OCI-LY1 (cell line): ENCODE measurements around the gene PRPSAP1.

Experiments
- H2AFZ ChIP-seq: fragments of 200-600 bp; sonication (generic), shearing (Covaris generic); 2 replicates; pipeline ENCODE4 v1.6.0; 2014; ENCODE audit warnings: antibody characterized with exemption, mild to moderate bottlenecking, low read length
- H3F3A ChIP-seq: fragments of 200-600 bp; sonication (generic), shearing (Covaris generic); 2 replicates; pipeline ENCODE4 v1.6.0; 2014; ENCODE audit warnings: mild to moderate bottlenecking, antibody characterized with exemption, low read length, moderate library complexity; ENCODE audit not compliant: insufficient read depth
- H3K27ac ChIP-seq: fragments of 200-600 bp; sonication (generic); 2 replicates; pipeline ENCODE4 v1.5.1; 2014; ENCODE audit warnings: low read length, mixed run types, mild to moderate bottlenecking, low read depth; ENCODE audit not compliant: poor library complexity, severe bottlenecking
- H3K27me3 ChIP-seq: fragments of 200-600 bp; sonication (generic); 2 replicates; pipeline ENCODE4 v1.6.0; 2014; ENCODE audit warnings: antibody characterized with exemption, mild to moderate bottlenecking, low read length, moderate library complexity; ENCODE audit not compliant: insufficient read depth
- H3K36me3 ChIP-seq: fragments of 200-600 bp; sonication (generic); 2 replicates; pipeline ENCODE4 v1.6.1; 2014; ENCODE audit warnings: mild to moderate bottlenecking, antibody characterized with exemption, low read length, moderate library complexity, mixed read lengths; ENCODE audit not compliant: insufficient read depth
- H3K4me1 ChIP-seq: fragments of 200-600 bp; sonication (generic); 2 replicates; pipeline ENCODE4 v1.5.1; 2014; ENCODE audit warnings: mild to moderate bottlenecking, low read length, moderate library complexity; ENCODE audit not compliant: insufficient read depth, severe bottlenecking
- H3K4me2 ChIP-seq: fragments of 200-600 bp; sonication (generic), shearing (Covaris generic); 2 replicates; pipeline ENCODE4 v1.6.1; 2014; ENCODE audit warnings: low read length
- H3K4me3 ChIP-seq: fragments of 200-600 bp; sonication (generic); 2 replicates; pipeline ENCODE4 v1.5.1; 2014; ENCODE audit warnings: low read length, low read depth, mild to moderate bottlenecking, mixed read lengths; ENCODE audit not compliant: poor library complexity, severe bottlenecking
- H3K79me2 ChIP-seq: fragments of 200-600 bp; shearing (Covaris generic); 2 replicates; pipeline ENCODE4 v1.6.1; 2016; ENCODE audit warnings: mixed run types, low read length, mixed read lengths; ENCODE audit not compliant: insufficient read depth
- H3K9ac ChIP-seq: fragments of 200-600 bp; sonication (generic), shearing (Covaris generic); 2 replicates; pipeline ENCODE4 v1.6.1; 2014; ENCODE audit warnings: mild to moderate bottlenecking, low read length, mixed read lengths
- H3K9me2 ChIP-seq: fragments of 200-600 bp; sonication (generic), shearing (Covaris generic); 2 replicates; pipeline ENCODE4 v1.6.1; 2014; ENCODE audit warnings: low read depth, mild to moderate bottlenecking, low read length, mixed read lengths
- H3K9me3 ChIP-seq: fragments of 200-600 bp; shearing (Covaris generic); 2 replicates; pipeline ENCODE4 v1.6.1; 2014; ENCODE audit warnings: low read length, mixed read lengths
- H4K20me1 ChIP-seq: fragments of 200-600 bp; sonication (generic), shearing (Covaris generic); 2 replicates; pipeline ENCODE4 v1.6.0; 2016; ENCODE audit warnings: mild to moderate bottlenecking, low read length; ENCODE audit not compliant: insufficient read depth
- EZH2 ChIP-seq: fragments of 200-600 bp; sonication (generic), shearing (Covaris generic); IDR thresholded peaks from 2 replicates; pipeline ENCODE4 v1.8.0; 2017; ENCODE audit warnings: borderline replicate concordance, mixed run types, mild to moderate bottlenecking, antibody characterized with exemption, low read length, moderate library complexity, mixed read lengths
- TF ChIP-seq, protein P1 (sequence below): fragments of 200-600 bp; sonication (generic), shearing (Covaris generic); IDR thresholded peaks from 2 replicates; pipeline ENCODE4 v1.5.1; 2017; ENCODE audit warnings: mild to moderate bottlenecking, antibody characterized with exemption, low read length, moderate library complexity, mixed read lengths

Gene PRPSAP1

GRCh38 chr17:76304226-76305134 lies 49.2 kb downstream of the PRPSAP1 start:
- no peaks in the 10 kb centered on the region for H3K79me2 ChIP-seq
- H3K27me3 ChIP-seq = no peaks in the 10 kb centered on the region
- no peak overlapping the region for H3K4me3 ChIP-seq
- H3K9ac ChIP-seq = no peak overlapping the region
- no peak overlapping the region for H3K27ac ChIP-seq
- no peak overlapping the region for H3K4me2 ChIP-seq
- H3K9me2 ChIP-seq = no peaks in the 10 kb centered on the region
- H3K9me3 ChIP-seq = no peaks in the 10 kb centered on the region
- no peaks in the 10 kb centered on the region for H4K20me1 ChIP-seq
- H3K4me1 ChIP-seq = peaks cover 13% of the 10 kb centered on the region
- H3K36me3 ChIP-seq = peaks cover 4% of the 10 kb centered on the region; the same call in 1 of the 2 replicates
- no peak overlapping the region for H2AFZ ChIP-seq
- no peaks in the 10 kb centered on the region for H3F3A ChIP-seq
- TF ChIP-seq, protein P1, sequence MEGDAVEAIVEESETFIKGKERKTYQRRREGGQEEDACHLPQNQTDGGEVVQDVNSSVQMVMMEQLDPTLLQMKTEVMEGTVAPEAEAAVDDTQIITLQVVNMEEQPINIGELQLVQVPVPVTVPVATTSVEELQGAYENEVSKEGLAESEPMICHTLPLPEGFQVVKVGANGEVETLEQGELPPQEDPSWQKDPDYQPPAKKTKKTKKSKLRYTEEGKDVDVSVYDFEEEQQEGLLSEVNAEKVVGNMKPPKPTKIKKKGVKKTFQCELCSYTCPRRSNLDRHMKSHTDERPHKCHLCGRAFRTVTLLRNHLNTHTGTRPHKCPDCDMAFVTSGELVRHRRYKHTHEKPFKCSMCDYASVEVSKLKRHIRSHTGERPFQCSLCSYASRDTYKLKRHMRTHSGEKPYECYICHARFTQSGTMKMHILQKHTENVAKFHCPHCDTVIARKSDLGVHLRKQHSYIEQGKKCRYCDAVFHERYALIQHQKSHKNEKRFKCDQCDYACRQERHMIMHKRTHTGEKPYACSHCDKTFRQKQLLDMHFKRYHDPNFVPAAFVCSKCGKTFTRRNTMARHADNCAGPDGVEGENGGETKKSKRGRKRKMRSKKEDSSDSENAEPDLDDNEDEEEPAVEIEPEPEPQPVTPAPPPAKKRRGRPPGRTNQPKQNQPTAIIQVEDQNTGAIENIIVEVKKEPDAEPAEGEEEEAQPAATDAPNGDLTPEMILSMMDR = no peak
- TF ChIP-seq EZH2 = no peak

DNA sequence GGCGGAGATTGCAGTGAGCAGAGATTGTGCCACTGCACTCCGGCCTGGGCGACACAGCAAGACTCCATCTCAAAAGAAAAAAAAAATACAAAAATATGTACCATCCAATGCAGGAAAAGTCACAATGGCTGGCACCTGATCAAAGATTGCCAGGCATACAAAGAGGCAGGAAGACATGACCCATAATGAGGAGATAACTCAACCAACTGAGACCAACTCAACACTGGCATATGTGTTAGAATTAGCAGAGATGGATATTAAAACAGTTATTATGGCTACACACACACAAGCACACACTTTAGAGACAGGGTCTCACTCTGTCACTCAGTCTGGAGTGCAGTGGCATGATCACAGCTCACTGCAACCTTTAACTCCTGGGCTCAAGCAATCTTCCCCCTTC lies 56.3 kb downstream of the PRPSAP1 start:
- Histone ChIP-seq H3K4me3 (no peak overlapping the region), H3K9ac (no peak overlapping the region), H3K9me3 (no peaks in the 10 kb centered on the region), H3K36me3 (peaks cover 7% of the 10 kb centered on the region; the same call in 1 of the 2 replicates), H3K4me1 (no peaks in the 10 kb centered on the region), H3K79me2 (no peaks in the 10 kb centered on the region), H3K27me3 (no peaks in the 10 kb centered on the region), H3K9me2 (no peaks in the 10 kb centered on the region), H2AFZ (no peak overlapping the region), H4K20me1 (no peaks in the 10 kb centered on the region), H3F3A (no peaks in the 10 kb centered on the region), H3K4me2 (no peak overlapping the region), H3K27ac (no peak overlapping the region)
- no peak for TF ChIP-seq EZH2
- TF ChIP-seq, protein P1 = no peak

GRCh38 chr17:76296889-76297288 lies 56.8 kb downstream of the PRPSAP1 start:
- Histone ChIP-seq H3K27ac (no peak overlapping the region), H3K4me3 (no peak overlapping the region), H3K27me3 (no peaks in the 10 kb centered on the region), H3F3A (no peaks in the 10 kb centered on the region), H2AFZ (no peak overlapping the region), H4K20me1 (no peaks in the 10 kb centered on the region), H3K79me2 (no peaks in the 10 kb centered on the region), H3K9me2 (no peaks in the 10 kb centered on the region), H3K9me3 (no peaks in the 10 kb centered on the region), H3K36me3 (peaks cover 7% of the 10 kb centered on the region; the same call in 1 of the 2 replicates), H3K9ac (no peak overlapping the region), H3K4me1 (no peaks in the 10 kb centered on the region), H3K4me2 (no peak overlapping the region)
- TF ChIP-seq EZH2 = no peak
- TF ChIP-seq, protein P1 = no peak
